Measurements from ENCODE around the gene C11orf68. TPM values are rescaled to one million over a fixed set of nuclear protein-coding genes. Genes with fewer than 3 reads are reported as not detected.

C11orf68 gene
- total RNA-seq, 1 donor from 2014 or later: 12.3 TPM

- DNase-seq (ENCODE audit: low read depth in 2 of 2): peak in 1 of 2 donors; percentile 92
Measured at GRCh38 chr11:65891219-65892136, 27.4 kb downstream of the C11orf68 start.

- DNase-seq (ENCODE audit: low read depth in 2 of 2): peak; percentile 75 to 96
Measured at GRCh38 chr11:65890324-65891218, 28.3 kb downstream of the C11orf68 start, which contains the start of gene CCDC85B. Gene CCDC85B, plus strand, starts transcription at chr11:65890673. Its CDS starts 111 bp downstream, at chr11:65890784.

GRCh38 chr11:65888163-65888814 is 30.6 kb downstream of the C11orf68 start, which contains the start of gene FIBP:
Gene FIBP, minus strand, starts transcription at chr11:65888471. Its CDS starts 53 bp downstream, at chr11:65888418.
- peak; percentile 89 to 98 for DNase-seq (ENCODE audit: low read depth in 2 of 2)

- no peak for DNase-seq (ENCODE audit: low read depth in 2 of 2)
Measured at GRCh38 chr11:65887723-65888162, 31.1 kb downstream of the C11orf68 start.

- DNase-seq (ENCODE audit: low read depth in 2 of 2): no peak
Measured at GRCh38 chr11:65886826-65887722, 31.8 kb downstream of the C11orf68 start.

GRCh38 chr11:65885808-65886536 is 32.9 kb downstream of the C11orf68 start:
- DNase-seq (ENCODE audit: low read depth in 2 of 2): no peak

GRCh38 chr11:65885231-65885630 is 33.6 kb downstream of the C11orf68 start:
- DNase-seq (ENCODE audit: low read depth in 2 of 2): no peak

- DNase-seq (ENCODE audit: low read depth in 2 of 2): peak; percentile 66 to 83
Measured at GRCh38 chr11:65884716-65885092, 34.2 kb downstream of the C11orf68 start.

GRCh38 chr11:65883786-65884715 is 34.8 kb downstream of the C11orf68 start:
- no peak for DNase-seq (ENCODE audit: low read depth in 2 of 2)

- DNase-seq (ENCODE audit: low read depth in 2 of 2): no peak
Measured at GRCh38 chr11:65883058-65883761, 35.7 kb downstream of the C11orf68 start.

GRCh38 chr11:65882120-65883057 is 36.5 kb downstream of the C11orf68 start:
- no peak for DNase-seq (ENCODE audit: low read depth in 2 of 2)

- no peak for DNase-seq (ENCODE audit: low read depth in 2 of 2)
Measured at GRCh38 chr11:65880844-65881421, 37.9 kb downstream of the C11orf68 start.

- no peak for DNase-seq (ENCODE audit: low read depth in 2 of 2)
Measured at GRCh38 chr11:65880027-65880426, 38.8 kb downstream of the C11orf68 start.

GRCh38 chr11:65879617-65880016 is 39.2 kb downstream of the C11orf68 start, which contains the start of gene CTSW:
Gene CTSW, plus strand, starts transcription at chr11:65879837. Its CDS starts 18 bp downstream, at chr11:65879855.
- no peak for DNase-seq (ENCODE audit: low read depth in 2 of 2)

- peak in 1 of 2 donors; percentile 84 for DNase-seq (ENCODE audit: low read depth in 2 of 2)
Measured at GRCh38 chr11:65873318-65874156, 45.3 kb downstream of the C11orf68 start.
